Trophoblast cell (in vitro differentiated cells and primary cell): ENCODE data around the gene SPOCK2. TPM values are rescaled to one million over a fixed set of nuclear protein-coding genes. Genes with fewer than 3 reads are reported as not detected.
"Not testable (repeated sequence)": the region's sequence is repeated elsewhere in the genome, so short reads cannot be mapped to it uniquely, and the experiment has no call there.

Experiments used
- DNase-seq, 2 donors: peaks; one replicate each; pipeline ENCODE4 v3.0.0-alpha.2; 2016
- H2AFZ ChIP-seq: 2 replicates; pipeline ENCODE4 v1.6.1; 2013; ENCODE audit warnings: low read length, moderate library complexity, mild to moderate bottlenecking; ENCODE audit not compliant: insufficient read depth, poor library complexity
- H2AK5ac ChIP-seq: 2 replicates; pipeline ENCODE4 v1.6.1; 2013; ENCODE audit warnings: mild to moderate bottlenecking, low read length
- H2BK120ac ChIP-seq: 2 replicates; pipeline ENCODE4 v1.6.1; 2013; ENCODE audit warnings: low read length, mild to moderate bottlenecking, moderate library complexity; ENCODE audit not compliant: insufficient read depth, poor library complexity
- H2BK12ac ChIP-seq: 2 replicates; pipeline ENCODE4 v1.6.1; 2013; ENCODE audit warnings: mild to moderate bottlenecking, low read length, moderate library complexity
- H2BK5ac ChIP-seq: 2 replicates; pipeline ENCODE4 v1.6.1; 2013; ENCODE audit warnings: low read length, low read depth, moderate library complexity, mild to moderate bottlenecking; ENCODE audit not compliant: poor library complexity
- H3K14ac ChIP-seq: 2 replicates; pipeline ENCODE4 v1.6.1; 2013; ENCODE audit warnings: mild to moderate bottlenecking, low read length
- H3K18ac ChIP-seq: 2 replicates; pipeline ENCODE4 v1.6.1; 2013; ENCODE audit warnings: mild to moderate bottlenecking, low read length
- H3K23ac ChIP-seq: 2 replicates; pipeline ENCODE4 v1.6.1; 2013; ENCODE audit warnings: low read length
- H3K27ac ChIP-seq: 2 replicates; pipeline ENCODE4 v1.5.1; 2013; ENCODE audit warnings: low read depth, mild to moderate bottlenecking, inconsistent platforms, low read length, moderate library complexity
- H3K27me3 ChIP-seq: 2 replicates; pipeline ENCODE4 v1.6.1; 2013; ENCODE audit warnings: inconsistent platforms, mild to moderate bottlenecking, low read length, moderate library complexity; ENCODE audit not compliant: insufficient read depth
- H3K36me3 ChIP-seq, 2 experiments: 1 replicate in 1 of 2; 2 replicates in 1 of 2; pipeline ENCODE4 v1.6.1; 2013; ENCODE audit warnings: low read length in 2 of 2, mild to moderate bottlenecking in 2 of 2, moderate library complexity in 1 of 2; ENCODE audit not compliant: insufficient read depth in 2 of 2, control insufficient read depth in 1 of 2
- H3K4ac ChIP-seq: 2 replicates; pipeline ENCODE4 v1.6.1; 2013; ENCODE audit warnings: low read depth, mild to moderate bottlenecking, low read length, moderate library complexity
- H3K4me1 ChIP-seq, 2 experiments: 1 replicate in 1 of 2; 2 replicates in 1 of 2; pipeline ENCODE4 v1.6.1; 2013; ENCODE audit warnings: low read length in 2 of 2, mild to moderate bottlenecking in 2 of 2, moderate library complexity in 1 of 2; ENCODE audit not compliant: insufficient read depth in 2 of 2, control insufficient read depth in 1 of 2
- H3K4me2 ChIP-seq: 2 replicates; pipeline ENCODE4 v1.6.1; 2013; ENCODE audit warnings: inconsistent platforms, mild to moderate bottlenecking, low read length, moderate library complexity
- H3K4me3 ChIP-seq: 2 replicates; pipeline ENCODE4 v1.5.1; 2013; ENCODE audit warnings: mild to moderate bottlenecking, low read depth, low read length, inconsistent platforms
- H3K79me1 ChIP-seq: one replicate; pipeline ENCODE4 v1.6.1; 2013; ENCODE audit warnings: low read length
- H3K79me2 ChIP-seq: 2 replicates; pipeline ENCODE4 v1.6.1; 2013; ENCODE audit warnings: low read length, mild to moderate bottlenecking; ENCODE audit not compliant: control insufficient read depth, insufficient read depth, poor library complexity
- H3K9ac ChIP-seq: 2 replicates; pipeline ENCODE4 v1.6.1; 2013; ENCODE audit warnings: mild to moderate bottlenecking, low read length
- H3K9me3 ChIP-seq: 2 replicates; pipeline ENCODE4 v1.6.1; 2013; ENCODE audit warnings: low read depth, mild to moderate bottlenecking, control low read depth, inconsistent platforms, low read length; ENCODE audit not compliant: insufficient read depth
- H4K12ac ChIP-seq: 2 replicates; pipeline ENCODE4 v1.6.1; 2013; ENCODE audit warnings: low read depth, mild to moderate bottlenecking, low read length, moderate library complexity
- H4K8ac ChIP-seq: 2 replicates; pipeline ENCODE4 v1.6.1; 2013; ENCODE audit warnings: low read depth, mild to moderate bottlenecking, low read length, moderate library complexity
- H4K91ac ChIP-seq: one replicate; pipeline ENCODE4 v1.6.1; 2013; ENCODE audit warnings: low read depth, mild to moderate bottlenecking, low read length, moderate library complexity
- WGBS: extraction: QIAGEN DNeasy Blood & Tissue Kit; methylation state at CpG from one replicate; pipeline ENCODE4 v1.1.7; 2013; ENCODE audit warnings: missing lambda C conversion rate; ENCODE audit not compliant: insufficient read length, insufficient coverage; ENCODE audit errors: extremely low coverage; 5-methylcytosine and 5-hydroxymethylcytosine counted together
- polyA plus RNA-seq: library from polyadenylated mRNA; stranded (reverse); fragments of 200-250 nt; gene quantifications from 2 replicates; pipeline ENCODE4 v1.2.3, GENCODE V29; 2013

SPOCK2 gene
- 0.49 and 0.52 TPM in 2 replicates for polyA plus RNA-seq

- Histone ChIP-seq H3K23ac (no peak within 1 kb of the TSS), H3K18ac (no peak within 1 kb of the TSS), H3K4me2 (peak within 1 kb of the TSS; percentile 60), H2AFZ (no peak within 1 kb of the TSS), H2BK120ac (no peak within 1 kb of the TSS), H3K4ac (no peak within 1 kb of the TSS), H3K36me3 (no peaks in the 10 kb centered on the region), H3K79me2 (no peaks in the 10 kb centered on the region), H3K4me3 (no peak within 1 kb of the TSS), H3K4me1 (peaks cover 9 to 18% of the 10 kb centered on the region in 2 experiments), H2AK5ac (no peak within 1 kb of the TSS), H4K12ac (no peak within 1 kb of the TSS), H3K27ac (no peak within 1 kb of the TSS), H3K79me1 (no peaks in the 10 kb centered on the region), H4K91ac (no peak within 1 kb of the TSS), H3K9me3 (peaks cover 2% of the 10 kb centered on the region), H4K8ac (no peak within 1 kb of the TSS), H3K9ac (no peak within 1 kb of the TSS), H2BK12ac (no peak within 1 kb of the TSS), H2BK5ac (no peak within 1 kb of the TSS), H3K27me3 (peaks cover 24% of the 10 kb centered on the region), H3K14ac (no peak within 1 kb of the TSS)
- peak in 1 of 2 donors; percentile 13 for DNase-seq
- no CpG with 5 or more reads among the region's 65 CpGs for WGBS
These were observed at the start of gene SPOCK2 for GRCh38 chr10:72087969-72088888. TSS of gene SPOCK2 (minus strand) at chr10:72088551. CDS start at chr10:72088328, 223 bp downstream.

GRCh38 chr10:72137583-72137982, 49.2 kb upstream of the SPOCK2 start:
- no peak overlapping the region for H3K4me2 ChIP-seq
- no peaks in the 10 kb centered on the region for H3K4me1 ChIP-seq
- no peak overlapping the region for H3K4me3 ChIP-seq
- no peak overlapping the region for H4K8ac ChIP-seq
- H3K23ac ChIP-seq, result no peak overlapping the region
- H2AFZ ChIP-seq, result no peak overlapping the region
- H3K36me3 ChIP-seq, result peaks cover 3 to 6% of the 10 kb centered on the region in 2 experiments
- no peak overlapping the region for H3K18ac ChIP-seq
- H2BK5ac ChIP-seq, result no peak overlapping the region
- WGBS, result no CpG with 5 or more reads among the region's 7 CpGs
- H2BK12ac ChIP-seq, result no peak overlapping the region
- H3K4ac ChIP-seq, result no peak overlapping the region
- H3K27me3 ChIP-seq, result no peaks in the 10 kb centered on the region
- no peak overlapping the region for H3K14ac ChIP-seq
- no peak overlapping the region for H2BK120ac ChIP-seq
- H3K9me3 ChIP-seq, result peaks cover 2% of the 10 kb centered on the region
- H3K79me1 ChIP-seq, result no peaks in the 10 kb centered on the region
- H3K9ac ChIP-seq, result no peak overlapping the region
- no peak for DNase-seq
- no peak overlapping the region for H4K91ac ChIP-seq
- no peak overlapping the region for H4K12ac ChIP-seq
- H2AK5ac ChIP-seq, result no peak overlapping the region
- H3K27ac ChIP-seq, result no peak overlapping the region
- no peaks in the 10 kb centered on the region for H3K79me2 ChIP-seq

DNA sequence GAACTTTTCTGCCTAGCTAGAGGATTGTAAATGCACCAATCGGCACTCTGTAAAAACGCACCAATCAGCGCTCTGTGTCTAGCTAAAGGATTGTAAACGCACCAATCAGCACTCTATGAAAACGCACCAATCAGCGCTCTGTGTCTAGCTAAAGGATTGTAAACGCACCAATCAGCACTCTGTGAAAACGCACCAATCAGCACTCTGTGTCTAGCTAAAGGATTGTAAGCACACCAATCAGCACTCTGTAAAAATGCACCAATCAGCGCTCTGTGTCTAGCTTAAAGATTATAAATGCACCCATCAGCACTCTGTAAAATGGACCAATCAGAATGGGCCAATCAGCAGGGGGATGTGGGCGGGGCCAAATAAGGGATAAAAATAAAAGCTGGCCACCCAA, 47.9 kb upstream of the SPOCK2 start:
- H3K36me3 ChIP-seq, H3K4ac ChIP-seq, H3K27me3 ChIP-seq, H3K79me2 ChIP-seq, H3K4me1 ChIP-seq, H3K4me2 ChIP-seq, H3K27ac ChIP-seq, H3K4me3 ChIP-seq, H2AK5ac ChIP-seq, H4K8ac ChIP-seq, H2BK12ac ChIP-seq, H2BK5ac ChIP-seq, H4K12ac ChIP-seq, H2BK120ac ChIP-seq, H3K23ac ChIP-seq, H3K18ac ChIP-seq, H4K91ac ChIP-seq, H3K14ac ChIP-seq, H3K9me3 ChIP-seq, H3K9ac ChIP-seq, H3K79me1 ChIP-seq, H2AFZ ChIP-seq, DNase-seq: not testable (repeated sequence)
- no CpG with 5 or more reads among the region's 10 CpGs for WGBS

- Histone ChIP-seq H3K14ac (no peak overlapping the region), H3K9me3 (peaks cover 2% of the 10 kb centered on the region), H2AFZ (no peak overlapping the region), H3K79me2 (no peaks in the 10 kb centered on the region), H3K23ac (peak overlapping the region; percentile 82), H3K4me3 (no peak overlapping the region), H2AK5ac (no peak overlapping the region), H3K27me3 (no peaks in the 10 kb centered on the region), H3K79me1 (no peaks in the 10 kb centered on the region), H4K8ac (no peak overlapping the region), H4K12ac (no peak overlapping the region), H3K4ac (no peak overlapping the region), H3K9ac (no peak overlapping the region), H4K91ac (no peak overlapping the region), H2BK120ac (no peak overlapping the region), H3K18ac (no peak overlapping the region), H3K27ac (no peak overlapping the region), H2BK12ac (no peak overlapping the region), H2BK5ac (no peak overlapping the region), H3K4me1 (no peaks in the 10 kb centered on the region), H3K4me2 (no peak overlapping the region), H3K36me3 (peaks cover 3 to 6% of the 10 kb centered on the region in 2 experiments)
- no CpG with 5 or more reads among the region's 10 CpGs for WGBS
- DNase-seq, result no peak
These were observed 46.7 kb upstream of the SPOCK2 start for GRCh38 chr10:72134785-72135767.
